Activated CD8-positive, alpha-beta memory T cell treated with anti-CD3 and anti-CD28 coated beads, Interleukin-2, amount 50 U/mL, for 4 hours (primary cell): ENCODE results near the gene C1QTNF6.

Source experiments
- DNase-seq: peaks from one replicate; pipeline ENCODE4 v3.0.0-alpha.2; 2020

The C1QTNF6 gene

DNA sequence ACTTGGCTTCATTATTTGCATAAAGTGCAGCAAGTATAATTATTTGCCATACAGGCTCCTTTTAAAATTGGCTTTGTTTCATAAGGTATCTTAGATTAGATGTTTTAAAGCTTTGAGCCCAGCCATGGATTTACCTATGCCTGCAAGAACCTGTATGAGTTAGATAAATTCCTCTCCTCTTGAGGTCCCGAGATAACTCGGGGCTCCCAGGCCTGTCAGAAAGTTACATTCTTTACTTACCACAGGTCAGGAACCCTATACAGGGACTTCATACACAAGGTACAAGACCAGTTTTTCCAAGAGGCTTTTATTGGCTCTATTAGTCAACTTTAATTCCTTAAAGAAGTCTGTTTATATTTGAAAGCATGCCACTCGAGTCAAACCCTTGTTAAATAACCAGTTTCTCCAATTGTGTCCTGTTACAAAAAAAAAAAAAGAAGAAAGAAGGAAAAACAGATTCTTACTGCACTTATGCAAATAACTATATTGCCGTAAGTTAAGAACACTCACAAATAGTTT is 2.3 kb upstream of the C1QTNF6 start:
- no peak for DNase-seq

DNA sequence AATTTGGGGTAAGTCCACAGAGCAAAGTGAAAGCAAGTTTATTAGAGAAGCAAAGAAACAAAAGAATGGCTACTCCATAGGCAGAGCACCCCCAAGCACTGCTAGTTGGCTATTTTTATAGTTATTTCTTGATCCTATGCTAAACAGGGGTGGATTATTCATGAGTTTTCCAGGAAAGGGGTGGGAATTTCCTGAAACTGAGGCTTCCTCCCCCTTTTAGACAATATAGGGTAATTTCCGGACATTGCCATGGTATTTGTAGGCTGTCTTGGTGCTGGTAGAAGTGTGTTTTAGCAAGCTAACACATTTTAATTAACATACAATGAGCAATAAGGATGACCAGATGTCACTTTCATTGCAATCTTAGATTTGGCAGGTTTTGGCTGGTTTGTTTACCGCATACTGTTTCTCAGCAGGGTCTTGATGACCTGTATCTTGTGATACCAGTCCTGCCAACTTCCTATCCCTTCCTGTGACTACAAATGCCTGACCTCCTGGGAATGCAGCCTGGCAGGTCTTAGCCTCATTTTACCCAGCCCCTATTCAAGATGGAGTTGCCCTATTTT is 937 bp upstream of the C1QTNF6 start:
- DNase-seq = no peak

DNA sequence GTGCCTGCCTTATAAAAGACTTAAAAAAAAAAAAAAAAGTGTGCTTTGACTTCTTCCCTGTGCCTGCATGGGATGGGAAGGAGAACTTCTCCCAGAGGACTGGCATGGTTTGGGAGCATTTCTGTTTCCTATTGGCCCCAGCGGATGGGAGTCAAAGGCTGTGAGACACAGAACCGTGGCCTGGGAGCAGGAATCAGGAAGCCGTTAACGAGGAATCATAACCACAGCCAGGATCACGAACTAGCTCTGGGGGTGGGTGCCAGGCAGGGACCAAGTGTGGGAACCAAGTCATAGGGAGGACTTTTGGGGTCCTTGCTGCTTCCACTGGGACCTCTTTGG is 526 bp downstream of the C1QTNF6 start:
- DNase-seq = no peak

DNA sequence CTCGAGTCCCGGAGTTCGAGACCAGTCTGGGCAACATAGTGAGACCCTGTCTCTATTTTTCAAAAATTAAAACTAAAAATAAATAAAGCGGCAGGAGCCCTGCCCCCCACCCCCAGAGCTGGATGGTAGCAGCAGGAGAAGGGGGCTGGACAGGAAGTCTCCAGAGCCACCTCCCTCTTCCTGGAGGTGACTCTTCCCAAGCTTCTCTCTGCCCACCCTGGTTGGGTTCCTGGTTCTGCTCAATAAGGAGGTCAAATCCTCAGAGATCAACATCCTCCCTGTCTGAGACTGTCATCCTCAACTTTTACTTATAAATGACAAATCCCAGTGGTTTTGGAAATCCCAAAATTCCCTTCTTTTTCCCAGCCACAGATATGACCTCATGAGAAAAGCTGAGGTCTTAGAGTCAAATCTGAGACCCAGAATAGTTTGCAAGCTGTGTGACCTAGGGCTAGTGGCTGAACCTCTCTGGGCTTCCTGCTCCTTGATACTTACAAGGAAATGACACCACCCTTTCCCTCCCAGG is 987 bp downstream of the C1QTNF6 start:
- no peak for DNase-seq

DNA sequence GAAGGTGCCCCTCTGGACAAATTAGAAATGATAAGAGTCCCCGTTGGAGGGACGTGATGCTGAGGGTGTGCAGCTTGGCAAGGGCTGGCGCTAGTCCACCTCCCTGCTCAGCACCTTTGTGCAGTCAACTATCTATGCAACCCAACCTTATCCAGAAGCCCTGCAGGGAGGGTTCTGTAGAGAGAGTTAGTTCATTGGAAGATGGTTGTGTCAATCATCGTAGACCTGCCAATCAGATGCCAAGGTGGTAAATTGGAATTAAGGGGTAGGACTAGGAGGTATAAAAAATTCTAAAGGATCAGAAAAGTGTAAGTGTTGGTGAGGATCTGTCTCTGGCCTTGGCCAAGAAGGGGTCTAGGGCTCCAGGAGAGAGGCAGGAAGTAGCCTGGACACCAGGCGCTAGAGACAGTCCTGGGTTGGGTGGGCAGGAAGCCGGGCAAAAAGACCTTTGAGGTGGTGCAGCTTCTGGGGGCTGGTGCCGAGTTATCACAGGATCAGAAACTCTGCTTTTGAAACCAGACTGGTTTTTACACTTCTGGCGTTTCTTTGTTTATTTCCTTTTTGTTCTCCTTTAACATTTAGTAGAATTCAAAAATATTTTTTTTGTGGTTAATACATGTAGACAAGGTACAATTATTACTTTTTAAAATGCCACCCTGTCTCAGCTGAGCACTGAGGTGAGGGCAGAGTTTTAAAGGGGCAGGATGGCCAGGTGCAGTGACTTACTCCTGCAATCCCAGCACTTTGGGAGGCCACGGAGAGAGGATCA is 1.6 kb downstream of the C1QTNF6 start:
- DNase-seq = no peak

DNA sequence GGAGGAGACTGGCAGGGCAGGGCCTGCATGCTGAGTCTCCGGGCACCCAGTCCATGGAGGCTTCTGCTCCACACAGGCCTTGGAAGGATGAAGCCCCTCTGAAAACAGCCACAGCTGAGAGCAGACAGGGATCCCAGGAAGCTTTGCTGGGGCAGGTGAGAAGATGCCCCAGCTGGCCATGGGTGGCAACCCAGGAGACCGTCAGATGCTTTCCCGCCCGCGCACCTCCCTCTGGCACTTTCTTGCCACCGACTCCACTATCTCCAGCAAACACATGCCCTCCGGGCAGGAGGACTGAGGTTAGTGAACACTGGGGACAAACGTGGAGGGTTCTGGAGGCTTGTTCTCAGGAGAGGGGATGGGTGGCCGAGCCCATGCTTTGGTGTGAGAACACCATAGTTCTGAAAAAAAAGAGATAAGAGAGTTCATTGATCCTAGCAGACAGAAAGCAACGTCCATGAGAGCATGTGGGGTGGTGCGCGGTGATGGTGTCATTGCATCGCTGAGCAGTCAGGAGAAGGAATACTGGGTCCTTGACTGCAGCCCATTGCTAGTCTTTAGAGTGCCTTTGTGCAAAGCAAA is 2.3 kb downstream of the C1QTNF6 start:
- no peak for DNase-seq

DNA sequence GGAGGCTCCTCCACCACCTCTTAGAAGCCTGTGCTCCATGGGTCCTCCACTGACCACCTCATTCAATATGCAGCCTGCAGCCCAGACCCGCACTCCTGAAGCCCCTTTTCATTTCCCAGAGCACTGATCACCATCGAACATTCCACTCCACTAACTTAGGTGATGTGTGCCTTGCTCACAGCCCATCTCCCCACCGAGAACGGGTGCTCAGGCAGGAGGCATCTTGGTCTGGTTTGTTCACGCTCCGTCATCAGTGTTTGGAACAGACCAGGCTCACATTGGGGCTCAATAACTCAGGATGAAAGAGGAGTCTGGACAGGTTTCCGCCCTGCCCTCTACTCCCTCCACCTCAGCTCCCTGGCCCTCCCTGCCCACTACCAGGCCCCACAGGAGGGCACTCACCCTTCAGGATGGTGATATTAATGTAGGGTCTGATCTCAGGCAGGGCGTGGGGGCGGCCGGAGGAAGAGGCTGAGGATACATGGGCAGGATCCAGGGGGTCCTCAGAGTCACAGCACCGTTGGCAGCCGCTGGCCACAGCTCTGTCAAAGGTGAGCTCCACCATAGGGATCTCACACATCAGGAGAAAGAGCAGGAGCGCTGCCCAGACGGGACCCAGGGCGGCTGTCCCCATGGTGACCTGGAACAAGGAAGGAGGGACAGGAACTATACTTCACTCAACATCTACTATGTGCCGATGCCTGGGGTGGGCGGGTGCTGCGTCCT is 3.1 kb downstream of the C1QTNF6 start:
- no peak for DNase-seq

DNA sequence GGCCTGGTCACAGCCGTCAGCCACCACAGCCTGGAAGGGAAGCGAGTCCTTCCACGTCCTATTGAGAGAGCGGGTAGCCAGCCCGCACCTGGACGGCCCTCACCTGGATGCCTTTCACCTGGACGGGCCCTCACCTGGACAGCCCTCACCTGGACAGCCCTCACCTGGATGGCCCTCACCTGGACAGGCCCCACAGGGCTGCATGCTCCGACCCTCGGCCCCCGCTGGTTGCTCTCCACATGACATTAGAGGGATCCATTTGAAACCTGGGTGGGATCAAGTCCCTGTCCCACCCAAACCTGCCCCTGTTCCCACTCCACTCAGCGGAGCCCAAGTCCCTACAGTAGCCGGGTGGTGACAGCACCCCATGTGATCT is 3.7 kb downstream of the C1QTNF6 start:
- no peak for DNase-seq

DNA sequence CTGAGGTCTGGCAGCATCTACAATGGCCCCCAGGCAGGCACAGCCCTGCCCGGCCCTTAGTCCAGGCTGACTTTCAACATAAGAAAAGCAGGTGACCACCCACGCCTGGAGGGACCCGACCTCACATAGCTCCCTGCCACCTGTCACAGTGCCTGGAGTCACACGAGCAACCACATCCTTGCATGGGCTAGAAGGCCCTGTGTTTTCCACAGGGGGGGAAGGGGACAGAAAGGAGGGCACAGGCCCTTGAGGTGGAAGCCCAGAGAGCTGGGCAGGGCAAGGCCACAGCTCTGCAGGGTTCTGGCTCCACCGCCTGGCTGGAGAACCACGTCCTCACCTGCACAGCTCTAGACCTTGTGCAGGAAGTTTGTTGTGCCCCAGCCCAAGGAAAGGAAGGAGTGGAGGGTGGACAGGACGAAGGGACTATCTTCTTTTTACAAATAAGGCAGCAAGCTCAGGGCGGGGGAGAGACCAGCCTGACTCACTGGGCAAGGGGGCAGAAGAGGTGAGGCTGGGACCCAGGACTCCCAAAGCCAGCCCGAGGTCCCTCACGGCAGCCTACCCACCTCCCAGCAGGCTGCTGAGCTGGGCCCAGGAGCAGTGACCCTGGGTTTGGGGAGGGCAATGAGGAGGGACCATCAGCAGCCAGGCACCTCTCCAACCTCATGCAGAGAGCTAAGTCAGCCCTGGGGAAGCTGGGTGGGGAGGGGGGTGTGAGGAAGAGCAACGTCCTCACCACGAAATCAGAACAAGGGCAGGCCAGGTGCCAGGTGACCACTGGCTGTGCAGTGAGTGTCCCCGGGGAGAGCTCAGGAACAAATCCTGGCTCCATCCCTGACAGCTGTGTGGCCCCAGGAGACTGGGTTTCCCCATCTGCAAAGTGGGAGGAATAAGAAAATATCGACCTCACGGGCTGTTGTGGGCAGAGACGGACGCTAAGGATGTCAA is 4.3 kb downstream of the C1QTNF6 start:
- no peak for DNase-seq

DNA sequence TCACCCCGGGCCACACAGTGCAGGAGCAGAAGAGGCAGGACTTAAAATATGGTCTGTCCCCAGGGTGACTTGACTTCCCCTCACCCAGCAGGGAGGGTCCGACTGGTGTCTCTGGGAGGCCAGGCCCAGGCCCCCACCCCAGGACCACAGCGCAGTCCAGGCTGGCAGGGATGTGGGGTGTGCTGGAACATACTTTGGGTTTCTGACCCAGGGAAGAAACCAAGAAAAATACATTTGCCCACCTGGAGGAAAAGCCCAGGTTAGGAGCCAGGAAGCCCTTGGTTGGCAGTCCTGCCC is 5.2 kb downstream of the C1QTNF6 start:
- no peak for DNase-seq

DNA sequence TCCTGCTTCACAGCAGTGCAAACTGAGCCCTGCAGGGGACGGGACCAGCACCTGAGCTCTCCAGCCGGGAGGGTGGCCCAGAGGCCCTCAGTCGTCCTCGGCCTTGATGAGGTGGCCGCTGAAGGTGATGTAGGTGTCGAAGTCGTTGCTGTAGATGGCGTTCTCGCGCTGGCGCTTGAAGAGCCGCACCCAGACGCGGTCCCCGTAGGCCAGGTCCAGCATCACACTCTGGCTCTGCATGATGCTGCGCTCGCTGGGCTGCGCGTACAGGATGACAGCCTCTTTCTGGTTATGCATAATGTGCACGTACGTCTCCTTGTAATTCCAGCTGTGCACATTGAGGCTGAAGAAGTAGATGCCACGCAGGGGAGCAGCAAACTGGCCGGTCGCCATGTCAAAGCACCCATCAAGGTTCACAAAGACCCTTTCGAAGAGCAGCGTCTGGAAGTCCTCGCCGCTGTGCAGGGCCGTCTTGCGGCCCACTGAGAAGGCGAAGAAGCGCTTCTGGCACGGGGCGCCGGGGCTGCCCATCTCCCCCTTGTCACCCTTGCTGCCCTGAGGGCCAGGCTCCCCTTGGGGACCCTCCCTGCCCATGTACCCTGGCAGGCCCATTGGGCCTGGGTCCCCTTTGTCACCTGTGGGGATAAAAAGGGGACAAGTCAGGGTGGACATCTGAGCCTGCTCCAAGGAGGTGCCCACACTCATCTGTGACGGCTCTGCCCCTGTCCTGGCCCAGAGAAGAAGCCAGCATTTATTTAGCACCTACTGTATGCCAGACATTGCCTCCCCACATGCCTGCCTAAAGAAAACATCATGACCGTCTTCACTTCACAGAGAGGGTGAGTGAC is 5.7 kb downstream of the C1QTNF6 start:
- DNase-seq = no peak

DNA sequence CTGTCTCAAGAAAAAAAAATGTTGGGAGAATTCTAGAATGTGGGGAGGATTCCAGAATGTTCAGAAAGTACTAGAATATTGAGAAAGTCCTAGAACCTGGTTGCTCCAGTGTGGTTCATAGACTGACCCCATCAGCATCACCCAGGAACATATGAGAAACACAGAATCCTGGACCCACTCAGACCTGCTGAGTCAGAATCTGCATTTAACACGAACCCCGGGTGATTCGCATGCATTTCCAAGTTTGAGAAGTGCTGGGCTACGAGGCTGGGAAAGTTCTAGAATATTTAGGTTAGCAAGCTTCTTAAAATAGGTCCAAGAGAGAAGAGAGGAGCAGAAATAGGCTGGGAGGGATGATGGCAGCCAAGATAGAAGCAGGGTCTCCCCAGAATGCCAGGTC is 6.4 kb downstream of the C1QTNF6 start:
- no peak for DNase-seq

DNA sequence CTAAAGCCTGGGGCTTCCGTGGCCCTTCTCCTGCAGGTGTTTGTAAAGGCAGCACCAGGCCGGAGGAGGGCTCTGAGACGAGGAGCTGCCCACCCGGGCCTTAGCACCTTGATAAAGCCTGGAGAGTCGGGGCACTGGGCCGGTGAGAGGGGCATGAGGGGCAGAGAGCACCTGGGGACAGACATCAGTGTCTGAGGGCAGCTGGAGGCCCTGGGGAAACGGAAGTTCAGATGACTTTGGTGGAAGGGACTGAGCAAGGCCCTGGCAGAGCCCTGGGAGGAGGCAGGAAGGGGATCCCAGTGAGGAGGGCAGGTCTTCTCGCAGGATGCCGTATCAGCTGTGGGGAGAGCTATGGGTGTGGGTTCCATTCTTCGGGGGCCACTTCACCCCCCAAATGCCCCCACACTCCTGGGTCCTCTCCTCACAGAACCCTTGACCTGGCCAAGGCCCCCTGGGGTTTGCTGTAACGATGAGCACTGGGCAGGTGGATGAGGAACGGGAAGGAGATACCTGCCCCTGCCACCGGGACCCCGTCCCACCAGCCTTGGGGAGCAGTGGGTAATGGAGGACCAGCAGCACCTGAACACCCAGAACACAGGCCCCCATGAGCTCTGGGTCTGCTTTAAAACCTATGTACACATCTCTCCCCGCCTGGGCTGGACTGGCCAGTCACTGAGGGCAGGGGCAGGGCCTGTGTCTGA is 7.4 kb downstream of the C1QTNF6 start:
- no peak for DNase-seq

DNA sequence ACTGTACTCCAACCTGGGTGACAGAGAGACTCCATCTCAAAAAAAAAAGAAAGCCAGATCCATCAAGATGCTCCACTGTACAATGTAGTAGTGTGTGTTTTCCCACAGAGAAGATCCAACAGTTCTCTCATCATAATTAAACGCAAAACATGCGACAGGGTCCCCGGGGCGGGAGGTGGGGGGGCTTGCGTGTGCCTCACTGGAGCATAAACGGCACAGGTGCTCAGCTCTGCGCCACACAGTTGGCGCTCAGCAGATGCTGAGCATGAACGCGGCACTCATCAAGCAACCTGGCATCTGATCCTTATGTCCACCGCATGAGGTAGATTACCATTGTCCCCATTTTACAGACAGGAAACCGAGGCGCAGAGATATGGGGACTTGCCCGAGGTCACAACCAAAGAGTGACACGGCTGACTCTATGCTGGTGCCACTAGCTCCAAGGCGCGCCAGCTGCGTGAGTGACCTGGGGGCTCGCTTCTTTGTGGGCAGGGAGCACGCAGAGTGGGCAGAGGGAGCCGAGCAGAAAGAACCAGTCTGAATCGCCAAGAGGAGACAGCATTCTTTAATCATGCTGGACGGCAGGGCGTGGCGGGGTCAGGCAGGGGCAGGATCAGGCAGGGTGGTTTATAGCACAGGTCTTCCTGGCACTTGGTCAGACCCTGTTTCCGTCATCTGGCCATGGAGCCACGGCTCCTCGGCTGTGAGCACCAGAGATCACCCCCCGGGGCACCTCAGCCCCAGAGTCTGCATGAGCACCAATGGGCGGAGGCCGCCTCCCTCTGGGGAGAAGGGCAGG is 8.2 kb downstream of the C1QTNF6 start:
- DNase-seq = no peak

DNA sequence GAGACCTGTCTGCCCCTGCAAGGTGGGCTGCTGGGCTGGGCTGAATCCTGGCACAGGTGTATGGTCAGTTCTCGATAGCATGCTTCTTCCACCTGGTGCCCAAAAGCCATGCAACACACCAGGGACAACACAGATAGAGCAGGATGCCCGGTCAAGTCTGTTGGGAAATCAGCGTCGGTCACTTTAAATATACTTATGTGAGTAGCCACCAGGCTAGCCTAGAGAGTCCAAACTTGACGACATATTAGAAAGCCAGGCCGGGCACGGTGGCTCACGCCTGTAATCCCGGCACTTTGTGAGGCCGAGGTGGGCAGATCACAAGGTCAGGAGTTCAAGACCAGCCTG is 8.9 kb downstream of the C1QTNF6 start:
- no peak for DNase-seq

DNA sequence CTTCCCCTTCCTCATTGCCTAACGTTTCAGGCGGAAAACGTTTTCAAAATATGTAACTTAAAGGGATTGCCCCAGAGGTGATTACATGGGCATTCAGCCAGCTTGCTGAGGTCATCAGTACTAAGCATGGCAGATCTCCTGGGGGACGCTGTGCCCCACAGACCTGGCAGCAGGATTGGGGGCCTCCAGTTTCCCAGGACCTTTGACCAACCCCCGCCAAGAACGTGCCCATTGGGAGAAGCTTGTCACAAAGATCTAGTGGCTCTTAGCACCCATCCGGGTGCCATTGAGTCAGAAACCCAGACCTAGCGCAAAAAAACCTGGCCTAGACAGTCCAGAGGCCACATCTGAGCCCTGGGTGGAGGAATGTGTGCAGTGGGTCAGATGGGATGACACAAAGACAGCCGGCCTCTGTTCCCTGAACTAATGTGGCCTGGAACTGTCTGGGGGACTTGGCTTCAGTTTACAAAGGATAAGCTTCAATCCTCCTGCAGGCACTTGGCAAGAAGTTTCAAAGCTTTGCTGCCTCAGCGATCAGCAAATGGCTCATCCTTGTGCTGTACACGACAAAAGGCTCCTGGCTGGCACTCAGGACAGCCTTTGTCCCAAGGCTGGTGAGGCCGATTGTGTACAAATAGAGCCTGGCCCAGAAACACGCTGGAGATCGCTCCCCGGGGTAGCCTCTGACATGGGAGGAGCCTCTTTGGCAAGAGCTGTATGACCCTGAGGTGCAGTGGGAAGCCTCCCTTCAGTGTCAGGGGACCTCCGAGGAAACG is 9.5 kb downstream of the C1QTNF6 start:
- DNase-seq = no peak

DNA sequence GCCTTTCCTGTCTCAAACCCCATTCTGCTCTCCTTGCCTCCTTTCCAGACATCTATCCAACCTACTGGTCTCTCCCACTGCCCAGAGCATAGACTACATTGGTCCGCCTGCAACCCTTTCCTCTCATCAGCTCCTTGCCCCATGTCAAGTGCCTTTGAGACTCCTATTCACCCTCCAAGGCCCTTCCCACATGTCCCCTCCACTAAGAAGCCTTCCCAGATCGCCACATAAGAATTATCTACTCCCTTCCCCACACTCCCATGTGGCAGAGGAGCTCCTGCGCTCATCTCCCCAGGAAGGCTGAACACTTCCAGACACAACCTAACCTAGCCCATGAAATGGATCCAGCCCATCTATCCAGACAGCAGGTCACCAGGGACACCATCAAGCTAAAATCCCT is 10.3 kb downstream of the C1QTNF6 start:
- no peak for DNase-seq

DNA sequence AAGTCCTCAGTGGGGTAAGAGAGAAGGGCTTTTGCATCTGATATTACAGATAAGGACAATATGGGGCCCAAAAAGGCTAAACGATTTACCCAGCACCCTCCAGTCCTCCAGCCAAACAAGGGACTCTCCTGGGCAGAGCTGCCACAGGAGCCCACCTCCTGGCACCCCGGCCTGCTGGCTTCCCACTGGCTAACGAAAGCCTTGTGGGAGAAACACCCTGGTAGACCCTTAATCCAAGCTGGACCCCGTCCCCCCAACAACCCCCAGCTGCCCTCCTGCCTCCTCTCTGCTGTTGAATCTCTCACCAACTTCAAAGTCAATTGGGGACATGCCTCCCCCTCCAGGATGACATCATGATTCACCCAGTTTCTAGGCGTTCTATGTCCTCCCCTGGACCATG is 10.8 kb downstream of the C1QTNF6 start:
- no peak for DNase-seq

DNA sequence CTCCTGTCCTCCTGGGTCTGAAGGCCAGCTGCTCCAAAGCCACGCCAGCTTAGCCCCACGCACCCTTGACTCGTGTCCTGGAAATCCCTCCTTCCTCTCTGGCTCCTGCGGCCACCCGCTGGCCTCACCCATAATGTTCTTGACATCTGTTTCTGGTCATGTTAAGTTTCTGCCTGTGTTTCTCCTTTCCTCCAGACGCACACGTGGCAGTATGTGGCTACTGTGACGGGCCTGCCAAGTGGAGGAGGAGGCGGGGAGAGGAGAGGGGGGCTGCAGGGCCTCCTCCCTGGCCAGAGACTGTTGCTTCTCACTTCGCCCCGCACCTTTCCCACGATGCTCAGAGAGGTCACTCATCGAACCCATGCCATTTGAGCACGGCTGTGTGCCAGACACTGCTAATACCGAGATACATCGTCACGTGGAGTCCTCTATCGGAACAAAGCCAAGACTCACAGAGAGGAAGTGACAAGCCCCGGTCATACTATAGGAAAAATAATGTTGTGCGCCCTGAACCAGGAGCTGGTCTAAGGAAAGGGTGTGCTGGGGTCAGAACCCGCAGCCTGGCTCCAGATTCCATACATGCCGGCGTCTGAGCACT is 11.5 kb downstream of the C1QTNF6 start:
- no peak for DNase-seq
